Measurements from ENCODE around the gene NLGN1.

The NLGN1 gene

GRCh38 chr3:173825730-173826129 lies 428.2 kb downstream of the NLGN1 start:
- no peak for TF ChIP-seq CTCF (IDR thresholded peaks at IDR 0.05; ENCODE audit: insufficient read depth, low read depth, low read length, missing control alignments)
- no peak for DNase-seq (ENCODE audit: low read depth)
- no peak overlapping the region for H3K4me3 ChIP-seq (ENCODE audit: low read depth, low read length)

- TF ChIP-seq CTCF (IDR thresholded peaks at IDR 0.05; ENCODE audit: insufficient read depth, low read depth, low read length, missing control alignments) = no peak
- H3K4me3 ChIP-seq (ENCODE audit: low read depth, low read length) = no peak overlapping the region
- no peak for DNase-seq (ENCODE audit: low read depth)
Observed at GRCh38 chr3:173826416-173826815, 428.9 kb downstream of the NLGN1 start.

GRCh38 chr3:173826901-173827609 lies 429.5 kb downstream of the NLGN1 start:
- no peak for TF ChIP-seq CTCF (IDR thresholded peaks at IDR 0.05; ENCODE audit: insufficient read depth, low read depth, low read length, missing control alignments)
- H3K4me3 ChIP-seq (ENCODE audit: low read depth, low read length) = no peak overlapping the region
- DNase-seq (ENCODE audit: low read depth) = no peak

- DNase-seq (ENCODE audit: low read depth) = no peak
- no peak overlapping the region for H3K4me3 ChIP-seq (ENCODE audit: low read depth, low read length)
- no peak for TF ChIP-seq CTCF (IDR thresholded peaks at IDR 0.05; ENCODE audit: insufficient read depth, low read depth, low read length, missing control alignments)
Observed at GRCh38 chr3:173838644-173839043, 441.1 kb downstream of the NLGN1 start.

- no peak for DNase-seq (ENCODE audit: low read depth)
Observed at GRCh38 chr3:173839859-173840258, 442.3 kb downstream of the NLGN1 start.

GRCh38 chr3:173841334-173841733 lies 443.8 kb downstream of the NLGN1 start:
- no peak overlapping the region for H3K4me3 ChIP-seq (ENCODE audit: low read depth, low read length)
- no peak for TF ChIP-seq CTCF (IDR thresholded peaks at IDR 0.05; ENCODE audit: insufficient read depth, low read depth, low read length, missing control alignments)
- DNase-seq (ENCODE audit: low read depth) = no peak

More at GRCh38 chr3:173839859-173840258, 442.3 kb downstream of the NLGN1 start:
- no peak for TF ChIP-seq CTCF (IDR thresholded peaks at IDR 0.05; ENCODE audit: insufficient read depth, low read depth, low read length, missing control alignments)
- H3K4me3 ChIP-seq (ENCODE audit: low read depth, low read length) = no peak overlapping the region

GRCh38 chr3:173843060-173843459 lies 445.5 kb downstream of the NLGN1 start:
- no peak for DNase-seq (ENCODE audit: low read depth)
- no peak for TF ChIP-seq CTCF (IDR thresholded peaks at IDR 0.05; ENCODE audit: insufficient read depth, low read depth, low read length, missing control alignments)
- H3K4me3 ChIP-seq (ENCODE audit: low read depth, low read length) = no peak overlapping the region

Data from GM12865 (cell line).